LHCN-M2 (cell line): ENCODE measurements around the gene IGFBP7. TPM values are rescaled to one million over a fixed set of nuclear protein-coding genes. Genes with fewer than 3 reads are reported as not detected.
A peak's percentile ranks its signal among the peaks of the same experiment; 100 is the strongest.
"Not testable (repeated sequence)": the region's sequence is repeated elsewhere in the genome, so short reads cannot be mapped to it uniquely, and the experiment has no call there.

Source experiments
- DNase-seq: peaks from one replicate; pipeline ENCODE4 v3.0.0-alpha.2; 2012; ENCODE audit warnings: low read depth
- total RNA-seq: library from RNA; depleted of rRNA; stranded (reverse); fragments of >200 nt; gene quantifications from 2 replicates; pipeline ENCODE4 v1.2.3, GENCODE V29; 2014

The IGFBP7 gene
- total RNA-seq, 1 experiment from 2014 or later = 221 TPM

GRCh38 chr4:57074744-57075143 lies 35.4 kb downstream of the IGFBP7 start:
- peak; percentile 86 for DNase-seq

DNA sequence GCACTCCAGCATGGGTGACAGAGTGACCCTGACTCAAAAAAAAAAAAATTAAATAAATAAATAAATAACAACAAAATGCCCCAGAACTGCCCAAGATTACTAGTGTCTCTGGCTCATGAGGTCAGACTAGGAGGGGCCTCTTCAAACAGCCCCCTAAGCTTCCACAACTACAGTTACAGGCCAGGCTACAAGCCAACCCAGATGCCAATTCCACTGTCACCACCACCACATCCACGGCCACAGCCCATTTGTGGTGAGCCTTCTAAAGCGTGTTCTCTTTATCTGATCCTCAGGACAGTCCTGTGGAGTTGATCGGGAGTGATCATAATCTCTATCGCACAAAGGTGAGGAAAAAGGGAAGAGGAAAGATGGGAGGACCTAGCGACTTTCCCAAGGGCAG lies 36.6 kb downstream of the IGFBP7 start:
- DNase-seq = no peak

DNA sequence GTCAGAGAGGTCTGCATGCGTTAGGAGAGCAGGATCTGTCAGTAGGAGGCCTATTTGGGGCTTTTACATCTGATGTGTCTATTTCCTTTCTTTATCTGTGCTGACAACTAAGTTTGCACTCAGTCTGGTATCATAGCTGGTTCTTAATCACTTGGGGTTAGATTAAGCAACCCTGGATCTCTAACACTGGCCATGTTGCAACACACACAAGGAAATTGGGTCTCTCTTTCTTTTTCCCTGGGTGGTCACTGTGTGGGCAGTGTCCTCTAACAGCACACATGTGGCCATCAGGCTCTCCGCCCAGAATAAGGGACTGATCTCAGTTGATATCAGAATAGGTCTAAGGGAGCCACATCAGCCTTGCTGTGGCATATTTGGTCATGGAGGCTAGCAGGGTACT lies 38.9 kb downstream of the IGFBP7 start:
- DNase-seq = peak; percentile 50

GRCh38 chr4:57070461-57070860 lies 39.7 kb downstream of the IGFBP7 start:
- DNase-seq = no peak

- no peak for DNase-seq
Measured at GRCh38 chr4:57068237-57068981, 41.8 kb downstream of the IGFBP7 start.

GRCh38 chr4:57065730-57066482 lies 44.3 kb downstream of the IGFBP7 start:
- DNase-seq = no peak

DNA sequence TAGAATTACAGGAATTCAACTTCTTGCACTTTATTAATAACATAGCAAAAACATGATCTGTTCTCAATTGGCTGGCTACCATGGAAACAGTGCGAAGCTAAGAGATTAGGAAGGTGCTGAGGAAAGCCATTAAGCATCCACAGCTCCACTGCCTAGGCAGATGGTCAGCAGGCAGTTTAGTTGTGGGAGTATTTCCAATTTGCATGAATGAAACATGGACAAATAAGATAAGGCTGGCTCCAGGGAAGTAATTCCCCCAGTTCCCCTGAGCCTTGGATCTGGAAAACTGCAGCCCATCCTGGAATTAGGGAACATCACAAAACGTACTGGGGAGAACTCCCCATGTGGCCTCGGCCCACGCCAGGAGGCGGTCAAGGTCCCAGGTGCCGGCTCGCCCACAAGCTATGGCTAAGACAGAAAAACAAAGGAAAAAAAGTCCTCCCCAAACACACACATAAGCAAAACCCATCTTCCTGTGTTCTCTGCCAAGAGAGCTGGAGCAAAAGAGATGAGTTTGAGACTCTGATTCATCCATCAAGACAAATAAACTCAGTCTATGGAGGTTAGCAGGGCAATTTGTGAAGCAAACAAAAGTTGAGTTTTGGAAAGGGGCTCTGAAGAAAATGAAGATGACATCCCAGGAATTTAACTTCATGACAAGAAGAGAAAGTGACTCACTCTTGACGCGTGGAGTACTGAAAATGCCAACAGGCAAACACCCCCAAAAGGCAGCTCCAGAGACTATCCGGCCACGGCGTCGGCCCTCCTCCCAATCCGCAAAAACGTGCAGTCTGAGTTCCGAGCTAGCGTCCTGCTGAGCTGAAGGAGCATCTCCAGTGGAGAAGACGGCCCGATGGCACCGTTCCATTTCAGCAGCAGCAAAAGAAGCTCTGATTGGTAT lies 45.1 kb downstream of the IGFBP7 start:
- DNase-seq = peak; percentile 76

DNA sequence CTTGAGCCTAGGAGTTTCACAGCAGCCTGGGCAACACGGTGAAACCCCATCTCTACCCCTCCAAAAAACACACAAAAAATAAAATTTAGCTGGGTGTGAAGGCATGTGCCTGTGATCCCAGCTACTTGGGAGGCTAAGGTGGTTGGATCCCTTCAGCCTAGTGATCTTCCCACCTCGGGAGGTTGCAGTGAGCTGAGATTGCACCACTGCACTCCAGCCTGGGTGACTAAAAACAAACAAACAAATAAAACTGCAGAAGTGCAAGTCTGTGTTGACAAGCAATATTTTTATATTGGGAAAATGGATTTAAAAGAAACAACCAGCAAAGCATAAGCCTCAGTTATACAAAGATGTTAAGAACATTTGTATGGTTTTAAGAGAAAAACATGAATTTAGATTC lies 46.1 kb downstream of the IGFBP7 start:
- DNase-seq = no peak

- DNase-seq = no peak
Measured at GRCh38 chr4:57063518-57063917, 46.7 kb downstream of the IGFBP7 start.

- peak; percentile 68 for DNase-seq
Measured at GRCh38 chr4:57061395-57061794, 48.8 kb downstream of the IGFBP7 start.

GRCh38 chr4:57060717-57061067 lies 49.5 kb downstream of the IGFBP7 start:
- not testable (repeated sequence) for DNase-seq

DNA sequence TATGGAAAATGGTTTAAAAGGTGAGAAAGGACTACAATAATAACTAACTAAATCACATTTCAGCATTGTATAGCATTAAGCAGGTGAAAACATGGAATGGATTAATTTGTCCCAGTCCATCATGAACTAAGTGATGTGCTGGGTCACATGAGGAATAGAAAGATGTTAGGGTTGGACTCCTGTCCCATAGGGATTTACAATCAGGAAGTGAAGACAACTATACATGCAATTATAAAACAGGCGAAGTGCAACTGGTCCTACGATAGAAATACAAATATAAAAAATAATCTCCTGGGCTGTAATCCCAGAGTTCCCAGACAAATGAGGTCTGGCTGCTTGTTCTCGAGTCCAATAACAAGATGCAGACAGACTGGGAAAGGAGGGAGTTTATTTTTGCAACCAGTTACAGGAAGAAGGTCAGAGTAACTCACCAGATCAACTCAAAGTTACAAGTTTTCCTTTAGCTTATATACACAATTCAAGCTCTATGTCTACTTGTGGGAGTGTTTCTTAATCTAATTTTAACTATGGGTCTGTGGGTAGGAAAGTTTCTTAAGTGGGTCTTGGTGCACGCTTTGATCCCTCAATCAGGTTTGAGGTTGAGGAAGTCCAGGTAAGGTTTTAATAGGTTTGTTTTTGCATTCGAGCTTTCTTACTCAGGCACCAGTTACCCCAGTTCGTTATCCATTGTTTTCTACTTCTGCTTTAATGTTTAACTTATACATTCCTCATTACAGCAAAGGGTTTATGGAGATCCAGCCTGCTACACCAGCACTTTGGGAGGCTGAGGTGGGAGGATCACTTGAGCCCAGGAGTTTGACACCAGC lies 50.1 kb downstream of the IGFBP7 start:
- DNase-seq = no peak

DNA sequence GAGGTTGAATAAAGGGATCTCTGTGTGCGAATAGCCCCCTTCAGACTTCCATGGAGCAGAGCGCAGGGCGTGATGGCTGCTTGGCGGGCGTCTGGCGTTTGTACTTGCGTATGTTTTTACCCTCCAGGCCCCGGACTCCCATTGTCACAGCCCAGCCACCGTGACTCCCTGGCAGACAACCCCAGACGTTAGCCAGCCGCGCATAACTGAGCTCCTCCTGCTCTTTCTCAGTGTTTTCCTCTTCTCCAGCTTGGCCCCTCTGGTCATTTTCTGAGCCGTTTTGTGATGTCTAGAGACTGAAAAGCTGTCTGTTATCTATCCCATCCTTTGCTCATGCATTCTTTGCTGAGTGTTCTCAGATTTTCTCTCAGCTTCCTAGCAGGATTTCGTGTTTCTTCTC lies 54.3 kb downstream of the IGFBP7 start:
- DNase-seq = no peak

DNA sequence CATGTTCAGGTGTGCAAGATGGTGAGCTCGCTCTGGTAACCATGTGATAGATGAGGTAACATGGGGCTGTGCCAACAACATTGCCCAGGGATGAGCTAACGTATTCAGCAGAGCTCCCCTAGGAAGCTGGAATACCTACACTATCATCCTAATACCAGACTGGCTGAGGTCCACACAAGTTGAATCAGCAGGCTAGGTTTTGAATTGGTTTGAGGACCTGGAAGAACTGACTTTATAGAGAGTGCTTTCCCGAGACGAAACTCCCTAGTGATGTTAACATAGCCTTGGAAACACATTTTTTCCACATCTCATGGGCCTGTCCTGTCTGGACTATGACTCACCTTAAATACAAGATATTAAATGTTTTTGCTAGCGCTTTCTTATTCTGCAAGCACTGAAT lies 56.7 kb downstream of the IGFBP7 start:
- DNase-seq = no peak

GRCh38 chr4:57051524-57051923 lies 58.7 kb downstream of the IGFBP7 start:
- DNase-seq = no peak

DNA sequence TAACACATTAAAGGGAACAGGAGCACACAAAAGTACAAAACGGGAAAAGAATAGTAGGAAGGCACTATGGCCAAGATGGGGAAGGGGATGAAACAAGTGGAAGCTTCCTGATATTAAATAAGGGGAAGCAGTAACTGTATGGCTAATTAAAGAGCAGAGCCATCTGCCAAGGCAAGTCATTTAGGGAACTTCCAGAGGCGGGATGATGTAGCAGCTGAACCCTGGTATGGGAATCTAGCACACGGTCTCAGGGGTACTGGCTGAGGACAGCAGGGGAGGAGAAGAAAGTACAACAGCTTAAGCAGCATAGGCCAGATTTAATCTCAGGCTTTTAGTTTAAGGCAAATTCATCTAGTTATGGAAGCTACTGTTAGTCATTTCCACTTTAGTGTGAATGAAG lies 59.1 kb downstream of the IGFBP7 start:
- no peak for DNase-seq

DNA sequence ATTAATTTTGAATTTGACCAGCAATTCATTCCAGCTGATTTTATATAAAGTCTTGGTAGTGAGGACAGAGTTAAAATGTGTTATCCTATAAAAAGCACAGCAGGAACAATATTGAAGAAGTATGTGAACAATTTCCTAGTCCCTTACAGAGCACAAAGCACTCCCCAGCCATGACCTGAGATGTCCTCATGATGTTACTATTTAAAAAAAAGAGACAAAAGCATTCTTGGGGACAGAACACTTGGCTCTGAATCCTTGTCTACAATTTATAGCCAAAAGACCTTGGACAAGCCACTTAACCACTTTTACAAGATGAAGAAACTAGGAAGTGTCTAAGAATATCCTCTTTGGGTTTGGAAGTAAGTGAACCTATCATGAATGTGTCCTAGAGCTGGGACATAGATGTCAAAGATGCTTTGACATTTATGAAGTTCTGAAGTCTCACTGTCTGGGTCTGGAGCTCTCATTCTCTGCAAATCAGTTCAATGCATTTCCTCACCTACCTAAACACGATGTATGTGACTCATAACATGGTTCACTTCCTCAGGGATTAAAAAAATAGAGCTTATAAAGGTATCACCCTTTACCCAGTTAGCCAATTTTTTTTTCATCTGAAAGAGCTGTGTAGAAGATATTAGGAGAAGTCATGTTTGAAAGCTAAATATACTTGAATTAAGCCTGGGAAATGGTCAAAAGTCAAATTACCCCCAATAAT lies 61.4 kb downstream of the IGFBP7 start:
- no peak for DNase-seq

DNA sequence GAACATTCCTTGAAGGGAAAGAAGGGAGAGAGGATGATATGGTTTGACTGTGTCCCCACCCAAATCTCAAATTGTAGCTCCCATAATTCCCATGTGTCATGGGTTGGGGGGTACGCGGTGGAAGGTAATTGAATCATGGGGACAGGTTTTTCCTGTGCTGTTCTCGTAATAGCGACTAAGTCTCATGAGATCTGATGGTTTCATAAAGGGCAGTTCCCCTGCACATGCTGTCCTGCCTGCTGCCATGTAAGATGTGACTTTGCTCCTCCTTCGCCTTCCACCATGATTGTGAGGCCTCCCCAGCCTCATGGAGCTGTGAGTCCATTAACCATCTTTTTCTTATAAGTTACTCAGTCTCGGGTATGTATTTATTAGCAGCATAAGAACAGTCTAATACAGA lies 63.1 kb downstream of the IGFBP7 start:
- DNase-seq = not testable (repeated sequence)

DNA sequence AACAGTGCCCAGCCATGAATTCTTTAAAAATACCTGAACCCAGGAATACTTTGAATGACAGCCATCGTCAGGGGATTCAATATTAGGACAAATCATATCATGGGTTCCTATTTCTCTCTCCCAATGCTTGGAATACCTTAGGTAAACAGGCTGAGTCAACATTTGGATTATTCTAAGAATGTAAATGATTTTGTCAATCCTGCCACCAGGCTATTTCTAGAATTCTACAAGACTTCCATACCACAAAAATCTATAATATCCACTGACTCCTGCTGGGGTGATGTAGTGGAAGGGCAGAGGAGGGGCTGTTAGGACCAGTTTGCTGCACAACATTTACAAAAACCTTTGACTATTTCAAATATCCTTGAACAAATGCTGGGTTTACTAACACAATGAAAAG lies 65.2 kb downstream of the IGFBP7 start:
- peak; percentile 49 for DNase-seq

DNA sequence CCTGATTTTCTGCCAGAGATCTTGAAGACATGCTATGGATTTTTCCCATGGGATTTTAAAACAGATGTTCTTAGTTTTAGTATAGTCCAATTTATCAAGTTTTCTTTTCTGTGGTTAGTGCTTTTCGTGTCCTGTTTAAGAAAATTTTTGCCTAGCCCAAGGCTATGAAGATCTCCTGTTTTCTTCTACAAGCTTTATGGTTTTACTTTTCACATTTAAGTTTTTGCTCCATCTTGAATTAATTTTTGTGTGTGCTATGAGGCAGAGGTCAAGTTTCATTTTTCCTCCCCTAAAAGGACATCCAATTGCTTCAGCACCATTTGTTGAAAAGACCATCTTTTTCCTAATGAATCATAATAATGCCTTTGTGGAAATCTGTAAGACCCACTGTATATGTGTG lies 65.9 kb downstream of the IGFBP7 start:
- DNase-seq = peak; percentile 49
